Skeletal muscle satellite cell (primary cell): ENCODE data around the gene LAMB1.
"Not testable (repeated sequence)": the region's sequence is repeated elsewhere in the genome, so short reads cannot be mapped to it uniquely, and the experiment has no call there.

Experiments used
- H3K27me3 ChIP-seq: 2 replicates; pipeline ENCODE4 v1.7.0; 2013; ENCODE audit warnings: low read length; ENCODE audit not compliant: control insufficient read depth, insufficient read depth
- H3K36me3 ChIP-seq: 2 replicates; pipeline ENCODE4 v1.7.0; 2013; ENCODE audit warnings: mild to moderate bottlenecking, control low read depth, low read length; ENCODE audit not compliant: insufficient read depth
- H3K4me1 ChIP-seq: 2 replicates; pipeline ENCODE4 v1.7.0; 2013; ENCODE audit warnings: low read length; ENCODE audit not compliant: control insufficient read depth, insufficient read depth
- H3K4me2 ChIP-seq: 2 replicates; pipeline ENCODE4 v1.7.0; 2013; ENCODE audit warnings: mild to moderate bottlenecking, low read length
- H3K4me3 ChIP-seq: 2 replicates; pipeline ENCODE4 v1.7.0; 2013; ENCODE audit warnings: low read length
- H3K9ac ChIP-seq: 2 replicates; pipeline ENCODE4 v1.7.0; 2013; ENCODE audit warnings: mild to moderate bottlenecking, low read depth, low read length, moderate library complexity
- H3K9me3 ChIP-seq: replicated peaks from 2 replicates; pipeline ENCODE4 v1.7.0; 2013; ENCODE audit warnings: mild to moderate bottlenecking, control low read depth, low read length

Gene LAMB1

GRCh38 chr7:108033776-108034497 is 31.0 kb upstream of the LAMB1 start:
- H3K4me3 ChIP-seq, result no peak overlapping the region
- no peak overlapping the region for H3K4me2 ChIP-seq
- peaks cover 19% of the 10 kb centered on the region for H3K4me1 ChIP-seq
- no peaks in the 10 kb centered on the region for H3K9me3 ChIP-seq
- H3K27me3 ChIP-seq, result no peaks in the 10 kb centered on the region
- no peaks in the 10 kb centered on the region for H3K36me3 ChIP-seq
- H3K9ac ChIP-seq, result no peak overlapping the region

GRCh38 chr7:108033309-108033708 is 30.3 kb upstream of the LAMB1 start:
- not testable (repeated sequence) for H3K36me3 ChIP-seq, H3K27me3 ChIP-seq, H3K9ac ChIP-seq, H3K4me2 ChIP-seq, H3K9me3 ChIP-seq, H3K4me3 ChIP-seq
- peaks cover 19% of the 10 kb centered on the region for H3K4me1 ChIP-seq

GRCh38 chr7:108030516-108030915 is 27.6 kb upstream of the LAMB1 start:
- peak overlapping the region; percentile 61 for H3K4me2 ChIP-seq
- H3K36me3 ChIP-seq, result no peaks in the 10 kb centered on the region
- peak overlapping the region; percentile 2 for H3K4me3 ChIP-seq
- peaks cover 32% of the 10 kb centered on the region for H3K4me1 ChIP-seq
- no peaks in the 10 kb centered on the region for H3K9me3 ChIP-seq
- peak overlapping the region; percentile 3 for H3K9ac ChIP-seq
- H3K27me3 ChIP-seq, result no peaks in the 10 kb centered on the region

GRCh38 chr7:108029034-108029433 is 26.1 kb upstream of the LAMB1 start:
- Histone ChIP-seq H3K36me3 (no peaks in the 10 kb centered on the region), H3K9ac (no peak overlapping the region), H3K27me3 (no peaks in the 10 kb centered on the region), H3K4me2 (no peak overlapping the region), H3K4me1 (peaks cover 32% of the 10 kb centered on the region), H3K4me3 (no peak overlapping the region), H3K9me3 (no peaks in the 10 kb centered on the region)

DNA sequence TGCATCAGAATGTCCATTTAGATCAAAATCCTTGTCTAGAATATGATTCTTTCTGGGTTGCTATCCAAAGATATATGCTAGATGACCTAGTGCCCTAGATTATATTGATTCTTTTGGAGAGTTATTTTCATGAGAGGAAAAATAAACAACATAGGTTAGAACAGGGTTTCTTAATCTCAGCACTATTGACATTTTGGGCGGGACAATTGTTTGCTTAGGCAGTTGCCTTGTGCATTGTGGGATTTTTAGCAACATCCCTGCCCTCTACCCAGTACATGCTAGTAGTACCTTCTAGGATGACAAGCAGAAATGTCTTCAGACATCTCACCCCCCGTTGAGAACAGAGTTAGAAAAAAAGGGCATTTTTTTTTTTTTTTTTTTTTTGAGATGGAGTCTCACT is 25.1 kb upstream of the LAMB1 start:
- no peaks in the 10 kb centered on the region for H3K27me3 ChIP-seq
- no peaks in the 10 kb centered on the region for H3K9me3 ChIP-seq
- H3K4me1 ChIP-seq, result peaks cover 32% of the 10 kb centered on the region
- H3K9ac ChIP-seq, result no peak overlapping the region
- H3K36me3 ChIP-seq, result no peaks in the 10 kb centered on the region
- H3K4me3 ChIP-seq, result no peak overlapping the region
- H3K4me2 ChIP-seq, result no peak overlapping the region

GRCh38 chr7:108027239-108027638 is 24.3 kb upstream of the LAMB1 start:
- peak overlapping the region; percentile 28 for H3K9ac ChIP-seq
- H3K4me2 ChIP-seq, result no peak overlapping the region
- H3K36me3 ChIP-seq, result no peaks in the 10 kb centered on the region
- H3K27me3 ChIP-seq, result no peaks in the 10 kb centered on the region
- no peak overlapping the region for H3K4me3 ChIP-seq
- H3K9me3 ChIP-seq, result no peaks in the 10 kb centered on the region
- H3K4me1 ChIP-seq, result peaks cover 36% of the 10 kb centered on the region

- peak overlapping the region; percentile 47 for H3K4me2 ChIP-seq
- H3K4me3 ChIP-seq, result no peak overlapping the region
- no peaks in the 10 kb centered on the region for H3K9me3 ChIP-seq
- H3K36me3 ChIP-seq, result no peaks in the 10 kb centered on the region
- H3K27me3 ChIP-seq, result no peaks in the 10 kb centered on the region
- H3K4me1 ChIP-seq, result peaks cover 36% of the 10 kb centered on the region
- H3K9ac ChIP-seq, result peak overlapping the region; percentile 28
These were observed 23.7 kb upstream of the LAMB1 start for GRCh38 chr7:108026647-108027046.

- H3K4me2 ChIP-seq, result no peak overlapping the region
- H3K9me3 ChIP-seq, result no peaks in the 10 kb centered on the region
These were observed 23.2 kb upstream of the LAMB1 start for GRCh38 chr7:108026116-108026515.

GRCh38 chr7:108024538-108024937 is 21.6 kb upstream of the LAMB1 start:
- H3K9me3 ChIP-seq, result no peaks in the 10 kb centered on the region
- H3K4me1 ChIP-seq, result peaks cover 20% of the 10 kb centered on the region
- no peaks in the 10 kb centered on the region for H3K36me3 ChIP-seq
- H3K4me3 ChIP-seq, result no peak overlapping the region
- no peak overlapping the region for H3K9ac ChIP-seq
- no peak overlapping the region for H3K4me2 ChIP-seq
- H3K27me3 ChIP-seq, result no peaks in the 10 kb centered on the region

More at GRCh38 chr7:108026116-108026515, 23.2 kb upstream of the LAMB1 start:
- no peaks in the 10 kb centered on the region for H3K27me3 ChIP-seq
- H3K36me3 ChIP-seq, result no peaks in the 10 kb centered on the region
- peaks cover 36% of the 10 kb centered on the region for H3K4me1 ChIP-seq
- no peak overlapping the region for H3K4me3 ChIP-seq
- no peak overlapping the region for H3K9ac ChIP-seq

DNA sequence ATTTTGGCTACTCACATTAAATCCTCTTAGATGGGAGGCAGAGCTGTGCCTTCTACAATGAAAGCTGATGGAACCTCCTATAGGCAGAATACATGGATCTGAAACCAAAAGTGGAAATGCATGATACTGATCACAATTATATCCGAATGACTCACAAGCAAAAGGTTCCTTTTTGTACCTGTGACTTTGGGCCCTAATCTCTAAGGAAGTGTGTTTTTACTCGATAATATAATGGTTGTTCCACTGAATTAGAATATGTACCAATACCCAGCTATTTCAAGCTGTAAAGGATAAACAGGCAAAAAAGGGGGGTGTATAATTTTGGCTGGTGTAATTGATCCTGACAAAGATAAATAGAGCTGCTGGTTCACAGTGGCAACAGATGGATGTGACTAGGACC is 17.6 kb upstream of the LAMB1 start:
- Histone ChIP-seq H3K4me3 (no peak overlapping the region), H3K9ac (no peak overlapping the region), H3K4me1 (peaks cover 23% of the 10 kb centered on the region), H3K4me2 (no peak overlapping the region), H3K36me3 (no peaks in the 10 kb centered on the region), H3K27me3 (no peaks in the 10 kb centered on the region), H3K9me3 (no peaks in the 10 kb centered on the region)

DNA sequence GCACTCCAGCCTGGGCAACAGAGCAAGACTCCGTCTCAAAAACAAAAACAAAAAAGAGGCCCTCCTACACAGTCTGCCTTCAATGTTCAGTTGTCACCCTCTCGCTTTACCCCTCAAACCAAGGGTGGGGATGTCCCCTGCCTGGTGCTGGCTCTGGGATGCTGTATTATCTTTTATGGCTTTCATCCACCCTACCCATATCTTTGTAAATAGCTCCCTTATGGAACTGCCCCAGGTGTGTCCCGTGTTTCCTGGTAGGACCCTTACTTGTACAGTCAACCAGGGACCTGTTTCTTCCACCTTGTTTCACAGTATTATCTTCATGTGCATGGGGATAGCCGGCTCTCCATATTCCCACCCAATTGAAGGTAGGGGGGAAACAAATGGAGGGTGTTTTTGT is 15.7 kb upstream of the LAMB1 start:
- H3K4me1 ChIP-seq, result peaks cover 43% of the 10 kb centered on the region
- no peaks in the 10 kb centered on the region for H3K9me3 ChIP-seq
- H3K4me2 ChIP-seq, result no peak overlapping the region
- no peak overlapping the region for H3K9ac ChIP-seq
- H3K4me3 ChIP-seq, result no peak overlapping the region
- H3K36me3 ChIP-seq, result no peaks in the 10 kb centered on the region
- no peaks in the 10 kb centered on the region for H3K27me3 ChIP-seq

DNA sequence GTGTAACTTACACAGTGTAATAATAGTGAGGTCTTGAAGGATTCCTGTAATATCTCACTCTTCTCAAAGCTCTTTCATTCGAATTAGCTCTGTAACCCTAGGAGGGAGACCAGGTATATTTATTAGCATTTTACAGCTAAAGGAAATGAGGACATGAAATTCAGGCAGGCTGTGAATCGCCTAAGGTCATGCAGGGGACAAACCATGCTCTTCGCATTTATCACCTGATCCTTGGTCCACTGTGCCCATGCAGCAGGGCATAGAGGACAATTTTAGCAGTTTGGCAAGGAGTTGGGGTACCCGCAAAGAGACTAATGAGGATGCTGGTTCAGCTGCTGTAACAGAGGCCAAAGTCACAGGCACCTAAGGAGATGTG is 14.8 kb upstream of the LAMB1 start:
- Histone ChIP-seq H3K4me2 (no peak overlapping the region), H3K4me3 (no peak overlapping the region), H3K36me3 (no peaks in the 10 kb centered on the region), H3K27me3 (no peaks in the 10 kb centered on the region), H3K9ac (no peak overlapping the region), H3K4me1 (peaks cover 48% of the 10 kb centered on the region), H3K9me3 (no peaks in the 10 kb centered on the region)
